Right lobe of liver (tissue), 4 donors: ENCODE results near the gene TPM4.

ENCODE experiments used
- POLR2A ChIP-seq: fragments of 450-650 bp; IDR thresholded peaks from one replicate; pipeline ENCODE4 v1.6.1; 2017; ENCODE audit warnings: antibody characterized with exemption, mild to moderate bottlenecking
- TF ChIP-seq, protein P1 (sequence below), 4 donors: fragments of 200-600 bp in 3 of 4; fragments of 450-650 bp in 1 of 4; IDR thresholded peaks; one replicate each; pipeline versions ENCODE4 v1.5.1 to v1.8.0; 2016 to 2022; ENCODE audit warnings: antibody characterized with exemption in 4 of 4, mild to moderate bottlenecking in 2 of 4
- donor health status: DM: no; HTN: no; CAD: no.
- donor health status: DM: no; HTN: no; CAD: no.
- donor health status: DM: no; HTN: yes; CAD: no.

DNA sequence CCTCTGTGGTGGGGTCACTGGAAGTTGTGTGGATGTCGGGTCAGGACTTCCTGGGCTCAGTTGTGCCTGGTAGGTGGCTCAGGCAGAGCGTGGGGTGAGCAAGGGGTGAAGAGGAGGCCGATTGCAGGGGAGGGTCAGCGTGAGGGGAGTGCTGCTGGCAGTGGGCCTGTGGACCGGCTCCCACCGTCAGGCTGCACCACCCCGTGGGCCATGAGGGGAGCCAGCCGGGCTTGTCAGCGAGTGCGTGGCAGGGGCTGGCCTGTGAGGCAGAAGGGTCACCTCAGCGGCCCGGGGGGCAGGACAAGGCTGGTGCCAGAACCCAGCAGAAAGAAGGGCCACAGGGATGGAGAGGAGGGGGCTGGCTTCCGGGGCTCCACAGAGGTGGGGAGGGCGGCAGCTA lies 48.7 kb downstream of the TPM4 start:
- TF ChIP-seq, protein P1, sequence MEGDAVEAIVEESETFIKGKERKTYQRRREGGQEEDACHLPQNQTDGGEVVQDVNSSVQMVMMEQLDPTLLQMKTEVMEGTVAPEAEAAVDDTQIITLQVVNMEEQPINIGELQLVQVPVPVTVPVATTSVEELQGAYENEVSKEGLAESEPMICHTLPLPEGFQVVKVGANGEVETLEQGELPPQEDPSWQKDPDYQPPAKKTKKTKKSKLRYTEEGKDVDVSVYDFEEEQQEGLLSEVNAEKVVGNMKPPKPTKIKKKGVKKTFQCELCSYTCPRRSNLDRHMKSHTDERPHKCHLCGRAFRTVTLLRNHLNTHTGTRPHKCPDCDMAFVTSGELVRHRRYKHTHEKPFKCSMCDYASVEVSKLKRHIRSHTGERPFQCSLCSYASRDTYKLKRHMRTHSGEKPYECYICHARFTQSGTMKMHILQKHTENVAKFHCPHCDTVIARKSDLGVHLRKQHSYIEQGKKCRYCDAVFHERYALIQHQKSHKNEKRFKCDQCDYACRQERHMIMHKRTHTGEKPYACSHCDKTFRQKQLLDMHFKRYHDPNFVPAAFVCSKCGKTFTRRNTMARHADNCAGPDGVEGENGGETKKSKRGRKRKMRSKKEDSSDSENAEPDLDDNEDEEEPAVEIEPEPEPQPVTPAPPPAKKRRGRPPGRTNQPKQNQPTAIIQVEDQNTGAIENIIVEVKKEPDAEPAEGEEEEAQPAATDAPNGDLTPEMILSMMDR (IDR thresholded peaks at IDR 0.05): no peak
- no peak for TF ChIP-seq POLR2A
